GM10248 (cell line): ENCODE measurements around the gene TACO1.

ENCODE experiments used
- CTCF ChIA-PET: fragments of 300-600 bp; sonication (Branson Sonifier 250); formaldehyde crosslinking; extraction: SDS; loops from one replicate; lab custom pipeline; 2021; ENCODE audit warnings: antibody characterized with exemption; lab: Yijun Ruan, JAX
- POLR2A ChIA-PET: fragments of 350-650 bp; sonication (Branson Sonifier 250); formaldehyde crosslinking; extraction: SDS; loops from one replicate; lab custom pipeline; 2020; ENCODE audit warnings: antibody characterized with exemption; lab: Yijun Ruan, JAX
- DNase-seq: peaks from one replicate; pipeline ENCODE4 v3.0.0; 2012; ENCODE audit errors: extremely low spot score
- TF ChIP-seq, protein P1 (sequence below): IDR thresholded peaks from 2 replicates; pipeline ENCODE4 v1.5.1; 2012; ENCODE audit warnings: mild to moderate bottlenecking, low read depth; ENCODE audit errors: extremely low read depth, missing control alignments, control extremely low read depth

The TACO1 gene

DNA sequence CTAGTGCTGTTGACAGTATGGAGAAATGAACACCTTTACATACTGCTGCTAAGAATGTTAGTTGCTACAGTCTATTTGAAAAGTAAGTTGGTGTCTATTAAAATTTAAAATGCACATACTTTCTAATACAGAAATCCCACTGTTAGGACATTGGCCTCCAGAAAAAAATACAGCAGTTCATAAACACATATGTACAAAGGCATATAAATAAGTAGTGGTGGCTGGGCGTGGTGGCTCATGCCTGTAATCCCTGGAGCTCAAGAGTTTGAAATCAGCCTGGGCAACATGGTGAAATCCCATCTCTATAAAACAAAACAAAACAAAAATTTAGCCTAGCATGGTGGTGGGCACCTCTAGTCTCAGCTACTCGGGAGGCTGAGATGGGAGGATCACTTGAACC lies 37.4 kb upstream of the TACO1 start:
- POLR2A ChIA-PET: no interaction called here
- no peak for DNase-seq
- TF ChIP-seq, protein P1, sequence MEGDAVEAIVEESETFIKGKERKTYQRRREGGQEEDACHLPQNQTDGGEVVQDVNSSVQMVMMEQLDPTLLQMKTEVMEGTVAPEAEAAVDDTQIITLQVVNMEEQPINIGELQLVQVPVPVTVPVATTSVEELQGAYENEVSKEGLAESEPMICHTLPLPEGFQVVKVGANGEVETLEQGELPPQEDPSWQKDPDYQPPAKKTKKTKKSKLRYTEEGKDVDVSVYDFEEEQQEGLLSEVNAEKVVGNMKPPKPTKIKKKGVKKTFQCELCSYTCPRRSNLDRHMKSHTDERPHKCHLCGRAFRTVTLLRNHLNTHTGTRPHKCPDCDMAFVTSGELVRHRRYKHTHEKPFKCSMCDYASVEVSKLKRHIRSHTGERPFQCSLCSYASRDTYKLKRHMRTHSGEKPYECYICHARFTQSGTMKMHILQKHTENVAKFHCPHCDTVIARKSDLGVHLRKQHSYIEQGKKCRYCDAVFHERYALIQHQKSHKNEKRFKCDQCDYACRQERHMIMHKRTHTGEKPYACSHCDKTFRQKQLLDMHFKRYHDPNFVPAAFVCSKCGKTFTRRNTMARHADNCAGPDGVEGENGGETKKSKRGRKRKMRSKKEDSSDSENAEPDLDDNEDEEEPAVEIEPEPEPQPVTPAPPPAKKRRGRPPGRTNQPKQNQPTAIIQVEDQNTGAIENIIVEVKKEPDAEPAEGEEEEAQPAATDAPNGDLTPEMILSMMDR: no peak
- CTCF ChIA-PET: interaction anchor here (1.0 kb wide), 1 partner anchor 48 kb away, joined by 4 read pairs; no protein-coding TSS in a partner anchor

DNA sequence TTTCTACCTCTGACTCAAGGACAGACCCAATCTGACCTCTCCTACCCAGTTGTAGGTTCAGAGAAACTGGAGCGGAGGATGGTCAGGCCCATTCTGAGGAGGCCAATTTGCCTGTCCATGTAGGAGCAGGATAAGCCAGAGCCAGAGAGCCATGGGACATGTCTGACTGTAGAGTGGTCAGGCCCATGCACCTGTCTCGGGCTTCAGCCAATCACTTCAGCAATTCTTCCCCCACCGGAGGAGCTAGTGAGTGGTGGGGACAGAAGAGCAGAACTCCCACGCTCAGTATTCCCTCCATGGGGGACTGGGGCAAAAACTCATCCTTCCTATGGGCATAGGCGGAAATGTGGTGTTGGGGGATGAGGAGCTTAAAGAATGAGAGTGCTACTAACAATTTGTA lies 36.1 kb upstream of the TACO1 start:
- ChIA-PET CTCF (interaction anchor here (0.7 to 1.9 kb wide), 7 partner anchors 10 to 129 kb away, joined by 3 to 9 read pairs (median 3); no protein-coding TSS in a partner anchor), POLR2A (interaction anchor here (0.8 kb wide), 1 partner anchor 11 kb away, joined by 3 read pairs; no protein-coding TSS in a partner anchor)
- TF ChIP-seq, protein P1: no peak
- DNase-seq: no peak

DNA sequence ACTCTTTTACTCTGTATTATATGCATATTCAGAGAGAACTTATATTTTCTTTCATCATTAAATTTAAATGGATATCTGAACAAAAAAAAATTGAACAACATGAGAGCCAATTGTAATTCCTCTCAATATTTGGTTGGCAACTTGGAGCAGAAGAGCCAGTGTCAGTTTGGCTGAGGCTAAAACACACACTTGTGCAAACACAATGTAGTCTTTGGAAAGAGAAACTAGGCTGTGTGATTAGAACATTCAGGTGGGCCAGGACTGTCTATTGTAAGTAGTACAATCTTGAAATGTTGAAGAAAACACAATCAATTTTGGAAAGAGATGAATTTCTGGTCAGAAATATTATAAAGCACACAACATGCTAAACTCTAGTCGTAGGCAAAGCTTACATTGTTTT lies 33.5 kb upstream of the TACO1 start:
- TF ChIP-seq, protein P1: no peak
- no peak for DNase-seq
- ChIA-PET POLR2A (no interaction called here), CTCF (interaction anchor here (1.0 to 1.2 kb wide), 2 partner anchors 15 to 19 kb away, joined by 3 to 4 read pairs; no protein-coding TSS in a partner anchor)

DNA sequence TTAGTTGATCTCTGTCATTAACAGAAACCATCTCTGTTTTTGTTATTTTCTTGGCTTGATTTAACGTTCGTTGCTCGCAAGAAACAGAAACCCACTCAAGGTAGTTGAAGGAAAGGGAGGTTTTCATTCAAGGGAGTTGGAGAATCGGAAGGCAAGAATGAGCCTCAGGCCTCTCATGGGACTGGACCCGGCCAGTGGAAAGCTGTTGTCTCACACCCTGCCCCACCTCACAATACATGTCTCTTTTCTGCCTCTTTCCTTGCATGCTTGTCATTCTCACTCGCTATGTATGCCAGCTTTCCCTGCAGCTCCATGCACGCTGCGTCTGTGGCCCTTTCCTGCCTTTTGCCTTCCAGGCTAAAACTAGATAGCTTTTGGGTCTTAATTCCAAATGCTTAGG lies 32.1 kb upstream of the TACO1 start:
- no peak for DNase-seq

DNA sequence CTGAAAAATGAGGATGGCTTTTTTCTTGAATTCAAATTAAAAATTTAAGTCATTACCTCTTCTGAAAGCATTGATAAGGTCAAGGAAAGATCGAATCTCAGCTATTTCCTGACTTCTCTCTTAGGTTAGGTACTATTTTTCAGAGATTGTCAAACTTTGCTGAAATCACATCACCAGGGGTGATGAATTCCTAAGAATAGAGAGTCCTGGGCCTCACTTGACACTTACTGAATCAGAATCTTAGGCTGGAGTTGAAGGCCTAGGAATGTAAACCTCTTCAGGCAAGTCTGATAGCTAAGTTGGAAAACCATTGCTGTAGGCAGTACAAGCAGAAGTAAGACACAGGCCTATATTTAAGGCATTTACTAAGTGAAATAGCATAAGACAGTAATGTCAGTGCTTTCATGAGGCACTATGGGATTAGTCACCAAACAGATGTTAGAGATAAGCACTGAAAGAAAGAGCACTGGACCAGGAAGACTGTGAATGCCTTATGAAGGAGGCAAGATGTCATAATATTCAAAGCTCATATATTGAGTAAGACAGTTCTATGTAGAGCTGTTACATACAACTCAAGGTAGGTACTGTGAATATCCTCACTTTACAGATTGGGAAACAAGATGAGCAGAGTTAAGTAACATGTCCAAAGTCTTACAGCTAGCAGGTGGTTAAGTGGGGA lies 28.9 kb upstream of the TACO1 start:
- TF ChIP-seq, protein P1: no peak
- DNase-seq: no peak
- POLR2A ChIA-PET: no interaction called here
- CTCF ChIA-PET: interaction anchor here (1.1 kb wide), 1 partner anchor 11 kb away, joined by 3 read pairs; no protein-coding TSS in a partner anchor

More for the DNA sequence above, 32.1 kb upstream of the TACO1 start:
- CTCF ChIA-PET: interaction anchor here (0.8 to 1.6 kb wide), 3 partner anchors 10 to 143 kb away, joined by 3 to 6 read pairs (median 4); no protein-coding TSS in a partner anchor
- TF ChIP-seq, protein P1: no peak
- POLR2A ChIA-PET: no interaction called here

DNA sequence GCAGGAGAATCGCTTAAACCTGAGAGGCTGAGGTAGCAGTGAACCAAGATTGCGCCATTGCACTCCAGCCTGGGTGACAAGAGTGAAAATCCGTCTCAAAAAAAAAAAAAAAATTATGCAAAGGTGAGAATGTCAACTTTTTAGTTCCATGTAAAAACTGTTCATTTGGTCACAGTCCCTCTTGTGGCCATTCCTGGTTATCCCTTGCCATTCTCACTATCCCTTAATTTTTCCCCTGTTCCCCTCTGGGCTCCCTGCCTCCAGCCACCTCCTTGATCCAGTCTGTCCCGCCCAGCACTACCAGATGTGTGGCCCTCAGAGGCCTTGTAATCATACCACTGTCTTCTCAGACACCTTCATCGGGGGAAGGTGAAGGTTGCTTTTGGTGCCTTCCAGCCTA lies 27.1 kb upstream of the TACO1 start:
- DNase-seq: no peak
- CTCF ChIA-PET: interaction anchor here (1.4 kb wide), 1 partner anchor 8 kb away, joined by 3 read pairs; no protein-coding TSS in a partner anchor
- POLR2A ChIA-PET: no interaction called here
- TF ChIP-seq, protein P1: no peak
